GM18520 (cell line): ENCODE measurements around the gene IL15.
A peak's percentile ranks its signal among the peaks of the same experiment; 100 is the strongest.

Experiments
- ATAC-seq: cut with Tn5 transposase; IDR thresholded peaks from one replicate; pipeline ENCODE4 v1.9.1; 2021; ENCODE audit not compliant: unreplicated experiment

The IL15 gene

DNA sequence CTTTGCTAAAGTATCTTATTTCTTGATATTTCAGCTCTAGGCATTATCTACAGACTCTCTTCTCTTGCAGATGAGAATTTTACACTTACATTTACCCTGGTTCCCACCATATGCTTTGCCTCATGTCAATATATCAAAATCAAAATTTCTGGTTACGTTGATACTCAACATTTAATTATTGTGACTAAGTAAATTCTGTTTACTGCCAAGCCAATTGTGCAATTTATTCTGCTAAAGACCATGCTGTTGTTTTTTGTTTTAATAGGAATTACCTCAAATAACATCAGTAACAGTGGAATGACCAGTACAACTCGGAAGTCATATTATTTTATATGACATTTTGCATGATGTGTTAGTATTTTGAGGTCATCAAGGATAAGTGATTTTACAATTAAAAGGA, 125.5 kb downstream of the IL15 start:
- no peak for ATAC-seq

DNA sequence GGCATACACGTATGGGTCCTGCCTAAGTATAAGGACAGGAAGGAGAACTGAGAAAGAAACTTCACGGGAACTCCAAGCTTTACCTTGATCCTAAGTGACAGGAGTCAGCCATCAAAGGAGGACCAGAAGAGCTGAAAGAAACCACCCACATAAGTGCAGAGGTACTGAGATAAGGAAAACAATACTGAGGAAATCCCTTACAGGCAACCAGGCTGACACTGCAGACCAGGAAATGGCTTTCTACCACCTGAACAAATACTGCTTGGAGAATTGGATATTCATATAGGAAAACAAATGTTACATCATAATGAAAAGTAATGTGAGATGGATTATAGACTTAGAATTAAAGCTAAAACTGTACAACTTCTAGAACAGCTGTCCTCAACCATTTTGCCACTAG, 127.0 kb downstream of the IL15 start:
- ATAC-seq, result no peak

DNA sequence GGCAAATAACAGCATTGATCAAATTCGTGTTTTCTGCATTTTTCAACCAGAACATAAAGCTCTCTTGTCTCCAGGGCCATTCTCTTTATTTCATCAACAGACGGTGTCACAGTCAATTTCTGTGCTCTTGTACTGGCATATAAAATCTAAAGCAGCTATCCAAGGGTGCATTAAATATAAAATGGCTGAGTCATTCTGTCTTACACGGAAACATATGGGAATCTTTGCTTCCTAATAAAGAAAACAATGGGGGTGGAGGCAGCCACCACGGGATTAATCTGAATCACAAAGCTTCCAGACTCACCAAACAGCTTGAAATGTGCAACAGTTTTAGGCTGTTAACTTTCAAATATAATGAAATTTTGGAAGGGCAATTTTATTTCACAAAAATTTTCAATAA, 132.6 kb downstream of the IL15 start:
- no peak for ATAC-seq

DNA sequence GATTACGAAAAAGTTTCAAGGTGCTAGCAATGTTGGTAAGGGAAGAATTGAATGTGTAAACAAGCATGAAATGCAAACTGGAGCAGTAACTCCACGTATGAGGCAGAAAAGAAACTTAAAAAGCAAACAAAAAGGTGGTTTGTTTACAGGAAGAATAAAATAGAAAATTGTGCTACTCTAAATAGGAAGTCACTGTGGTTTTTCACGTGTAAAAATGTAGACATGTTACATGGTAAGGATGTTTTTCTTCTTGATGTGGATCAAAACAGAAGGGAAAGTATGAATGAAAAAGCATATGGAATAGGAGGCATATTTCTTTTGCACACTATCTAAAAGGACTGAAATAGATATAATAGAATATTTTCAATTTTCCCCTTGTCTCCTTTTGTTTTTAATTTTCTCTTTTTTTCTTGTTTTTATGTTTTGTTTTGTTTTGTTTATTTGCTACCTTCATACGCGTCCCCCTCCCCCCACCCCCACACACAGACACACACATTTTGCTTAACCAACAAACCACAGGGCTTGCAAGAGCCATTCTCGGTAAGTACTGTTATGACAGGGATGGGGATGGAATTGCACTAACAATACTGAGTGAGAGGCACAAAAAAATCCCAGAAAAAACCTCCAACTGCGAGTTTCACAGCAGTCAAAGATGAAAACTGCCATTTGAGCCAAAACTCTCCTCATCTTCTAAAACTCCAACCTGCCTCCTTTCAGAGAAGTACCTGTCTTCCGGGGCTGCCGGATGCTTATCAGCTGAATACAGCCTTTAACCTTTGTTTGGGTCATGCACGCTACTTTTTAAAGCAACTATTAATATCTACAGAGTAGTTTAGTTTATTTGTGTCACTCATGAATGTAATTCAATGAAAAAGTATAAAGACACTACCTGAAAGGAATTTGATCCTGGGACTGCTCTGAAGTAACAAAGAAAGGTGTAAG, 135.8 kb downstream of the IL15 start:
- peak; percentile 70 for ATAC-seq

DNA sequence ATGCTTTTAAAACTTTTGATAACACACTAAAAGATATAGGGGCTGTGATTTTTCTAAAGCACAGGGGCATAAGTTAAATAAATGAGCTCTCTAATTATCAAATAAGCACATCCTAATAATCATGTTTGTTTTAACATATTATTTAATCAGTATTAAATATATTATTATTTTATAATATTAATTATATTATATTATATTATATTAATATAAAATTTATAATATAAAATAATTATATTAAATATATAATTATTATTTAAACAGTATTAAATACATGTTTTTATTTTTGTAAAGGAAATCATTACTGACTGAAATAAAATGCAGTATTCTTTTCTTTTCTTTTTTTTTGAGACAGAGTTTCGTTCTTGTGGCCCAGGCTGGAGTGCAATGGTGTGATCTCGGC, 136.5 kb downstream of the IL15 start:
- ATAC-seq, result no peak

DNA sequence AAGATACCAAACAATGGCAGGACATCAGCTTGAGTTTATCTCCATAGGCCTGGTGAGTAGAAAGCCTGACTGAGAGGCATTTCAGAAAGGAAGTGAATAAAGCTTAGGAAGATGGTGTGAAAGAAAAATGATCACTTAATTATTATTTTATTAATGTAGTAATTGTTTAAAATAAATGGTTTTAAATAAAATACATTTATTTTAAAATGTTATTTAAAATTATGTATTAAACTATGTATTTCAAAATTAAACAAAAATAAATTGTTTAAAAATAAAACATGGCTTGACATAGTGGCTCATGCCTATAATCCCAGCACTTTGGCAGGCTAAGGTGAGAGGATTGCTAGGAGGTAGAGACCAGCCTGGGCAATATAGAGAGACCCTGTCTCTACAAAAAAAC, 145.8 kb downstream of the IL15 start:
- ATAC-seq, result no peak
